ENCODE data around the gene FAM120A.

- TF ChIP-seq CTCF (IDR thresholded peaks at IDR 0.05) (no peak), POLR2A (IDR thresholded peaks at IDR 0.05) (no peak), EP300 (IDR thresholded peaks at IDR 0.05) (no peak)
Measured at GRCh38 chr9:93613791-93614190, 162.3 kb downstream of the FAM120A start.
